ENCODE results near the gene PTPRG. TPM values are rescaled to one million over a fixed set of nuclear protein-coding genes. Genes with fewer than 3 reads are reported as not detected.
A peak's percentile ranks its signal among the peaks of the same experiment; 100 is the strongest.

PTPRG gene
- total and polyA plus RNA-seq, 2 of the 13 experiments (the other 11 are each of a cell fraction or from before 2014, with no cell fraction given), result 8.0 to 25.3 TPM

- TF ChIP-seq TFAP4 (IDR thresholded peaks at IDR 0.05; ENCODE audit: borderline replicate concordance, low read depth), result no peak
- TF ChIP-seq ZNF644 (CRISPR knock-in tag; IDR thresholded peaks at IDR 0.05; ENCODE audit: low read depth), result peak; percentile 61; the same call in 1 of the 2 replicates
- TF ChIP-seq ZNF335 (CRISPR knock-in tag; IDR thresholded peaks at IDR 0.05), result no peak
- no peak for TF ChIP-seq ZNF788 (CRISPR knock-in tag; IDR thresholded peaks at IDR 0.05; ENCODE audit: borderline replicate concordance)
- TF ChIP-seq PITX1 (CRISPR knock-in tag; IDR thresholded peaks at IDR 0.05), result no peak
- no peak for TF ChIP-seq GABPB1 (CRISPR knock-in tag; IDR thresholded peaks at IDR 0.05)
- TF ChIP-seq HMG20A (CRISPR knock-in tag; IDR thresholded peaks at IDR 0.05; ENCODE audit: borderline replicate concordance), result peak; percentile 51; the same call in 1 of the 2 replicates
- TF ChIP-seq MYPOP (CRISPR knock-in tag; IDR thresholded peaks at IDR 0.05), result no peak
- TF ChIP-seq ATF5 (CRISPR knock-in tag; IDR thresholded peaks at IDR 0.05; ENCODE audit: low read depth), result no peak
- TF ChIP-seq ZNF570 (CRISPR knock-in tag; IDR thresholded peaks at IDR 0.05; ENCODE audit: borderline replicate concordance), result no peak
- TF ChIP-seq ZNF749 (CRISPR knock-in tag; IDR thresholded peaks at IDR 0.05; ENCODE audit: borderline replicate concordance), result no peak
- TF ChIP-seq SRSF4 (IDR thresholded peaks at IDR 0.05; ENCODE audit: low read depth, low read length, poor library complexity, severe bottlenecking), result no peak
- TF ChIP-seq REST (IDR thresholded peaks at IDR 0.05; ENCODE audit: borderline replicate concordance in 1 of 2, low read depth in 1 of 2, low read length in 2 of 2), result no peak
- no peak for TF ChIP-seq CC2D1A (CRISPR knock-in tag; IDR thresholded peaks at IDR 0.05)
- TF ChIP-seq NFKBIZ (CRISPR knock-in tag; IDR thresholded peaks at IDR 0.05), result no peak
- TF ChIP-seq ZFP36L2 (CRISPR knock-in tag; IDR thresholded peaks at IDR 0.05), result no peak
- TF ChIP-seq IRX3 (CRISPR knock-in tag; IDR thresholded peaks at IDR 0.05; ENCODE audit: borderline replicate concordance, low read depth), result no peak
- TF ChIP-seq POGZ (CRISPR knock-in tag; IDR thresholded peaks at IDR 0.05), result no peak
- TF ChIP-seq ZNF451 (CRISPR knock-in tag; IDR thresholded peaks at IDR 0.05), result no peak
- no peak for TF ChIP-seq IRF9 (CRISPR knock-in tag; IDR thresholded peaks at IDR 0.05; ENCODE audit: borderline replicate concordance)
- no peak for TF ChIP-seq STAT5B (CRISPR knock-in tag; IDR thresholded peaks at IDR 0.05)
These were observed 496.1 kb downstream of the PTPRG start (continued) for GRCh38 chr3:62057339-62058047.

All from HepG2 (cell line).